Limb (tissue), 2 donors: ENCODE measurements around the gene SLK.

Experiments
- DNase-seq, 2 donors: peaks; one replicate each; pipeline ENCODE4 v3.0.0-alpha.2; 2016; ENCODE audit errors: extremely low spot score in 2 of 2

The SLK gene

DNA sequence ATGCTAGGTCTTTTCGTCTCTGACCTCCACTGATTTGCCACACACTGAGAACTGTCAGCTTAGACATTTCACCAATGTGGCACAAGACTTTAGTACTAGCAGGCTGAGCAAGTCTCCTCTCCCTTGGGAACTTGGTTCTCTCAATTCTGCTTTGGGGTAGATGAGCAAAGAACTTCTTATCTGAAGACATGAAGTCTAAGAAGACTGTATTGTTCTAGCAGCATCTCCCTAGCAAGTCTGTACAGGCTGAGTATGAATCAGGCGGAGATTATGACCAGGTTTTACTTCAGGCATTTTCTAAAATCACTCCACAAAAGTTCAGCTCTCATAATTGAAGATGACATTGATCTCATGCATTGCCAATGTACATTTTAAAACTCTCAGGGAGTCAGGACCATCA, 25.1 kb upstream of the SLK start:
- no peak for DNase-seq

DNA sequence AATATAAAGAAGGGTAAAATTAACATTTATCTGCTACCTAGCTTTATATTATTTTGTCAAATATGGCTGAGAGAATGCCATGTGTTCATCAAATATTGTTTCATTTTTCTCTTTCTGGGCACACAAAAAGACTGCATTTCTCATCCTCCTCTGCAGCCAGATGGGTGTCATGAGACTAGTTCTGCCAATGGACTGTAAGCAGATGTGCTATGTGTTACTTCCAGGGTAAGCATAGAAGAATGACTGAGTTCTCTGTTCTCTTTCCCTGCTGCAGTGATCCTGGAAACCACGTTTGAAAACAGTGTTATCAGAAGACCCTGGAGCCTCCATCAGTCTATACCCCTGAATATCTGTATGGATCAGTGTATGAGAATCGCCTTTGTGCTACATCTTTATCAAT, 24.1 kb upstream of the SLK start:
- DNase-seq: no peak

DNA sequence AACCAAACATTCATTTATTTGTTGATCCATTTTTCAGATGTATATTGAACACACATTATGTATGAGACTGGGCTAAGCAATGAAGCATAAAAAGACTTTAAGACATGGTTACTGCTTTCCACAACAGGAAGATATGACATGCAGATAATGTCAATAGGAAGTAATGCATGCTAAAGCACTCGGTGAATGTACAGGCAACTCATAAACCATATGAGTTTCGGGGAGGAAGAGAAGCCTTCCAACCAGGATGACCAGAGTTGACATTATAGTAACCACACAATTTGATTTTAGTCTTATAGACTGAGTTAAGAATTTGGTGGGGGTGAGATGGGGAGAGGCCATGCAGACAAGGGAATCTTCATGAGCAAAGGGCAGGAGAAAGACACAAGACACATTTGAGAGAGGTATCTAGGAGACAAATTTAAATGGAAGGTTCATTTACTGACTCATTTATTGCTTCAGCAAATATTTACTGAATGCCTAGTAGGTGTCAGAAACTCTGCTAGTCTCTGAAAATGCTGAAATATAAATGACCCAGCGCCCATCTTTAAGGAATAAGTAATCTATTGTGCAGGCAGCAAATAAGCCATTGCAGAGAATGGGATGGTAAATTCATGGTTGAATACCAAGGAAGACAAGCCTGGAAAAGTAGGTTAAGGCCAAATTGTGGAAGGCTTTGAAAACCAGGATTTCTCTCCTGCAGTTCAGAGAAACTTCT, 19.0 kb upstream of the SLK start:
- no peak for DNase-seq

DNA sequence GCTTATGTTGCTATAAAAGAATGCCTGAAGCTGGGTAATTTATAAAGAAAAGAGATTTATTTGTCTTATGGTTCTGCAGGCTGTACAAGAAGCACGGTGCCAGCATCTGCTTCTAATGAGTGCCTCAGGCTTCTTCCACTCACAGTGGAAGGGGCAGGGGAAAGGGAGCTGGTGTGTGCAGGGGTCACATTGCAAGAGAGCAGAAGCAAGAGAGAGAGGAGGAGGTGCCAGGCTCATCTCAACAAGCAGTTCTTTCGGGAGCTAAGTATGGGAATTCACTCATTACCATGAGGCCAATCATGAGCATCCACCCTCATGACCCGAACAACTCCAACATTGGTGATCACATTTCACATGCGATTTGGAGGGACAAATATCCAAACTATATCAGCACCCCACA, 17.2 kb upstream of the SLK start:
- no peak for DNase-seq

DNA sequence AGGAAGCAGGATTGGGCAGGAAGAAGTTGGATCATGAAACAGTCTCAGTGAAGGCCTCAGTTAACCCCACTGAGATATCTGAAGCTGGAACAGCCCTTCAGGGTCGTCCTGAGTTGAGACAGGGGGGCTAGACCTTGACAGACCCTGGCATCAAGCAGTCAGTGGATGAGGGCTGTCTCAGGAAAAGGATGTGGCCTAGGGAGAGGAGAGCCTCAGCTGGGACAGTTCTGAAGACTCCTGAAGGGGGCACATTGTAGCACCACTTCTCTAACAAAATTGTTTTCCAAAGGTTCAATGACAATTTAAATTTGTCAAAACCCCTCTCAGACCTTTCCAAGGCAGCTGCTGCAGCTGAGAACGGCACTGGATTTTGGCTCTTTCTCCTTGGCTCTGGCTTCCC, 15.8 kb upstream of the SLK start:
- no peak for DNase-seq

DNA sequence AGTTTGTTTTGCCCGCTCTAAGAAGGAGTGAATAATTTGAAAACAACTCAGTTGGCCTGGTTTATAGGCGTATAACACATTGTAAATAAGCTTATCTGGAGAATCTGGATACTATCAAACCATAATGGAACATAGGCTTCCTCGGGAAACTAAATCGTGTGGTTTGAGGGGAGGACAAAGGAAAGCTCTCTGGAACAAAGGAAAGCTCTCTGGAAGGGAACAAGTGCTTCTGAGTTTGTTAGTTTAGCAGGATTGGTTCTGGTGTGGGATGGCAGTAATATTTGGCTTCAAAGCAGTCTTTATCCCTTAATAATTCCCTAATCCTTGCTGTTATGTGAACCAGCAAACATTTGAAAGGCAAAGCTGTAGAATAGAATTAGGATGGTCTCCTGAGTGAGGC, 15.0 kb upstream of the SLK start:
- no peak for DNase-seq

DNA sequence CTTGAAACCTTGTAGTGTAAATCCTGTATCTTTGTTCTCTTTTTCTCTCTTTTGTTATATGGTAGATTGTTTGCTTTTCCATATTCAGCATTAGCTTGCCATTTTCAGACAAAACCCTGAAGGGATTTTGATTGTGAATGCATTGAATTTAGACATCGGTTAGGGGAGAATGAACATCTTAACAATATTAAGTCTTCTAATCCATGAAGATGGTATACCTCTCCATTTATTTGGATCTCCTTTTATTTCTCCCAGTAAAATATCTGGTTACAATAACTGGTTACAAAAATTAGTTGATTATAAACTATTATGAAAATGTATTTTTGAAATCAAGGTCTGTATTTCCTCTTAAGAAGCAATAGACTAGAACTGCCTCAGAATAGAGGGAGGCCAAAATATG, 12.4 kb upstream of the SLK start:
- no peak for DNase-seq

DNA sequence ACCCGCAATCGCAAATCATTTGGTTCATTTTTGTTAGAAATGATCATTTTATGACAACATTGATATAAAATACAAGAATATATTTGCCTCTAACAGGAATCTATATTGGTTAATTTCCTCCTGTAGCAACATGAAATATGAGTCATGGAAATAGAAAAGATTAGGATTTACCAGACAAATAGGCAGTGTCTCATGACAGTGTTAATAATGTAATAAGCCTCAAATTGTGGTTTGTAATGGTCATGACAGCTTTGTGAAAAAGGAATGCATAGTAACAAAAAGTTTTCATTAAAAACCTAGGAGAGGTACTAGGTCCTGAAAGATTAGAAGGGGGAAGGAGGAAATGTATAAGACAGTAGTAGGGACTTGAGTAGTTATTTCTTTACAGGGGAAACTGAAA, 7.9 kb upstream of the SLK start:
- no peak for DNase-seq

DNA sequence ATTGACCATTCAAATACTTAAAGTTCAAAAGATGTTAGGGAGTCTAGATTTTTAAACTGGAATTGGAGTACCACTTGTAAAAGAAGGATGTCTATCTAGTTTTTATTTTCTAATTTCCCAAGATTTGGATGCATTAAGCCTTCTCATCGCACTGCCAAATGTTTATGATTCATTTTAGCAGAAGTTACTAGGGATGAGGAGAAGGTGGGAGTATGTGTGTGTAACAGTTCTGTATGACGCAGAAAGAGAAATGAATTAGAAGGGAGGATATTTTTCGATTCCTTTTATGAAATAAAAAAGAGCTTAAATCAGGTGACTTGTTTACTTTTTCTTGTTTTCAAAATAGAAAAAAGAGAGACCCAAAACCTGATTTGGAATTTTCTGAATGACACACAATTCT, 6.8 kb upstream of the SLK start:
- no peak for DNase-seq

DNA sequence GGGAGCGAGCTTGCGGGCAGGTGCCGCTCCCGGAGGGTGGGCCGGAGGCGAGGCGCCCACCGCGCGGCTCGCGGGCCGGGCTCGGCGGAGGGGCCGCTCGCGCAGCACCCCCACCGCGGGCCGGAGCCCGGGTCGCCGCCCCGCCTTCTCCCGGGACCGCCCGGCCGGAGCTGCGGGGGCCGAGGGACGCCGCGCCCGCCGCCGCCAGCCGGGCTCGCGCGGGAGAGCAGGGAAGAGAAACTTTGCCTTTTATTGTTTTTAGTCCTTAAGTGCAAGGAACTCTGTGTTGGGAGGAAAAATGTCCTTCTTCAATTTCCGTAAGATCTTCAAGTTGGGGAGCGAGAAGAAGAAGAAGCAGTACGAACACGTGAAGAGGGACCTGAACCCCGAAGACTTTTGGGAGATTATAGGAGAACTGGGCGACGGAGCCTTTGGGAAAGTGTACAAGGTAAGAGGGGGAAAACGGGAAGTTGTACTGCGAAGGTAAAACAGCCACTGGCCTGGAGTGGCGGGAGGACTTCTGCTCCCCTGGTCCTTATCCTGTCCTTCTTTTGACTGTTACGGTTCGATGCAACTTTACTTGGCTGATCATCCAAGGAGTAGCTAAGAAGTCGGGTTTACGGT, 620 bp downstream of the SLK start:
- peak; percentile 24 to 57 for DNase-seq

DNA sequence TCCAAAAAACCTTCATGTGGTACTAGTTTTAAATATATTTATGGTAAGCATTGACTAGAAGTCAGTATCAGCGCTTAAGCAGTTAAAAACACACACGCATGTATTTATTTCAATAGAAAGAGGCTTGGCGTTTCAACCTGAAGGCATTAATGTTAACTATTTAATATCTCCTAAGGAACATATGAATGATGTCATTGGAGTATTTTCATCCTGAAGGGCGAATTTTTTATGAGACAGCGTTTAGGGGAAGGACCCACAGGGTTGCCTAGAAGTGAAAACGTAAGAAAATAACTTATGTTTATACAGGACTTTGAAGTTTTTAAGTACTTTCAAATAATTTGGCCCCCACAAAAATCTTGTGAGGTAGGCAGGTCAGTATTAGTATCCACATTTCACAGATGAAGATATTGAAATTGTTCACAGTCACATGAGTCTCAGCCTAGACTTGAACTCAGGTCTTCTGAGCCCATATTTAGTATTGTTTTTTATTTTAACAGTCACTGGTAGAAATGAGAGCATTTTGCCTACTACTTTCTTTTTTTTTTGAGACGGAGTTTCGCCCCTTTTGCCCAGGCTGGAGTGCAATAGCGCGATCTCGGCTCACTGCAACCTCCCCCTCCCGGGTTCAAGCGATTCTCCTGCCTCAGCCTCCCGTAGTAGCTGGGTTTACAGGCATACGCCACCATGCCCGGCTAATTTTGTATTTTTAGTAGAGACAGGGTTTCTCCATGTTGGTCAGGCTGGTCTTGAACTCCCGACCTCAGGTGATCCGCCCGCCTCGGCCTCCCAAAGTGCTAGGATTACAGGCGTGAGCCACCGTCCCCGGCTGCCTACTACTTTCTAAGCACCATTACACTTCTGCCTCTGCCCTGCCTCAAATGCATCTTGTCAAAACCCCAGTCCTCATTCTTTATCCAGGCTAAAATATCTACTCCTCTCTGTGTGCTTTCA, 1.8 kb downstream of the SLK start:
- peak in 1 of 2 donors; percentile 16 for DNase-seq

DNA sequence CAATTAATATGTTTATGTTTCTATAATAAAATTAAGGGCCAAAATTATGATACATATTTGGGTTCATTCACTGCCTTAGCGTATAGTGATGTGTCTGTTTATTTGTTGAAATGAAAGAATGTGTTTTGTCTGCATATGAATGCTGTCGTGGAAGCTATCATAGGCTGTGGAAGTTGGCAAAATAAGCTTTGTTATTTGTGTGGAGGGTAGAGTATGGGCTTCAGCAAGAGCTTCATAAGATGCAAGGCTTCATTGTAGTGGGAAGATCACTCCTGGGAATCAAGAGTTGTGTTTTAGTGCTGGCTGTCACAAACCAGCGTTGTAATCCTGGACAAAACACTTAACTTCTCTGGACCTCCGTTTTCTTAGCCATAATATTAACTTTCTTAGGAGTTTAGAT, 2.5 kb downstream of the SLK start:
- no peak for DNase-seq

DNA sequence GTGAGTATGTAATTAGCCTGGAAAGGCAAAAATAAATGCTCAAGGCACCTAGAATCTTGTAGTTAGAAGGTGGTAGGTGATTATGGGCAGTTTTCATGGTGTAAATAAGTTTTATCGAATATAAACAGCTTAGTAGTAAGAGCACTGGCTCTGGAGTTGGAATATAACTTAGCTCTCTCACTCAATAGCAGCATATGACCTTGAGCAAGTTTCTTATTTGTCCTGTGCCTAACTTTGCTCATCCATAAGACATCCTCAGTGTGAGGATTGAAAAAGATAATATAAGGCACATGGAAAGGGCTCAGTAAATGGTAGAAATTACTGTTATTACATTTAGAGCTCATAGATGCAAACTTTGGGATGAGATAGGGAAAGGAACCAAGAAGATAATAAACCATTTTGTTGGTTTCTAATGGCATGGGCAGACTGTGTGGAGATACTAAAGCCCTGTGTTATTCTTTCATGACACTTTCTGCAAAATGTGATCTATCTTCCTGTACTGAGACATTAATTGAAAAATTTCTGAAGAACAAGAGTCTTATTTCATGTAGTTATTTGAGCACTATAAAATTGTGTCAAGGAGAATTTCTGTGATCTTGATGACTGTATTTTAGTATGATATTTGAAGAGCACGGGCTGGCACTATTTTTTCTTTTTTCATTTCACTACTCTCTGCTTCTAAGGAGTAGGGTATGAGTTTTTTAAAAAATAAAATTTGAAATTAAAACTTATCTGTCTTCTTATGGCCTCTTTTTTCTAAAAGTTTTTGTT, 3.1 kb downstream of the SLK start:
- no peak for DNase-seq

DNA sequence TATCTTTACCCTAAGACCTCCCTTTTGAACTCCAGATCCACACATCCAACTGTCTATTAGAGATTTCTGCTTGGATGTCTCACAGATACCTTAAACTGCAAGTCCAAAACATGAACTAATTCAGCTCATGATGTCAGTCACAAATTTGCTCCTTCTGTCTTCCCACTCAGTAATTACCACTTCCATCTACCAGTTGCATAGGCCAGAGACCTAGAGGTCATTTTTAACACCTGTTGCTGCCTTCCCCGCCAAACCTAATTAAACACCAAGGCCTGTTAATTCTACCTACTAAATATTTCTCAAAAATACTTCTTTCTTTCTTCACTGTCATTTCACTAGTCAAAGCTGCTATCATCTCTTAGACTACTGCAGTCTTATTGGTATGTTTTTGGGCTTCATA, 8.2 kb downstream of the SLK start:
- DNase-seq: no peak

DNA sequence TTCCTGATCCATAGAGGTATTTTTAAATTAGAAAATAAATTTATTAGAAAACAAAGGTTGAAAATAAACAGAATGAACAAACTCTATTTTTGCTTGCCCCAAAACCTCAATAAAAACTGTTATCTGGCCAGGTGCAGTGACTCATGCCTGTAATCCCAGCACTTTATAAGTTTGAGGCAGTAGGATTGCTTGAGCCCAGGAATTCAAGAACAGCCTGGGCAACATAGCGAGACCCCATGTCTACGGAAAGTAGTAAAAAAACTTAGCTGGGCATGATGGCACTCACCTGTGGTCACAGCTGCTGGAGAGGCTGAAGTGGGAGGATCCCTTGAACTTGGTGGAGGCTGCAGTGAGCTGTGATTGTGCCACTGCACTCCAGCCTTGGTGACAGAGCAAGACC, 10.3 kb downstream of the SLK start:
- no peak for DNase-seq

DNA sequence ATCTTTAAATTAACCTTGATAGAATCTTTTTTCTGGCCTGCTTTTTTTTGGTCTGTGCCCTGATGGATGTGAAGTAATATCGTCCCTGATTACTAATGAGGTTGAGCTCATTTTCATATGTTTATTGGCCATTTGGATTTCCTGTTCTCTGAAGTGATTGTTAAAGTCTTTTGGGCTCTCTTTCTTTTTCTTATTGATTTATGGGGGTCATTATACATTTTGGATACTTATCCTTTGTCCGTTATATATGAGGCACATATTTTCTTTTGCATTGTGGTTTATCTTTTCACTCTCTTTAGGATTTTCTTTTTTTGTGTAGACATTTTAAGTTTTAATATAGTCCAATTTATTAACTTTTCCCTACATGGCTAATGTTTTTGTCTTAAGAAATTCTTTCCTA, 12.6 kb downstream of the SLK start:
- DNase-seq: no peak

DNA sequence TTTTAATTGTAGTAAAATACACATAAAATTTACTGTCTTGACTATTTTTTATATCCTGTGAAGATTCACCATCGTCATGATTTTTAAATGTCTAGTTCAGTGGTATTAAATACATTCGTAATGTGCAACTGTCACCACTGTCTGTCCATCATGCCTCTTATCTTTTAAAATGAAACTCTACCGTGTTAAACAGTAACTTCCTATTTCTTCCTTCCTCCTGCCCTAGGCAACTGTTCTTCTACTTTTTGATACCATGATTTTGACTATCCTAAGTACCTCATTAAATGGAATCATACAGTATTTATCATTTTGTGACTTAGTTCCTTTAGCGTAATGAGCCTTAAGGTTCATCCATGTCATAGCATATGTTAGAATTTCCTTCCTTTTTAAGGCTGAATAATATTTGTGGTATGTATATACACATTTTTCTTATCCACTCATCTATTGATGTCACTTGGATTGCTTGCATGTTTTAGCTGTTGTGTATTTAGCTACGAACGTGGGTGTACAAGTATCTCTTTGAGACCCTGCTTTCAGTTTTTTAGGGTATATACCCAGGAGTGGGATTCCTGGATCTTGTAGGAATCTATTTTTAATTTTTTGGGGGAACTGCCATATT, 13.5 kb downstream of the SLK start:
- DNase-seq: no peak

DNA sequence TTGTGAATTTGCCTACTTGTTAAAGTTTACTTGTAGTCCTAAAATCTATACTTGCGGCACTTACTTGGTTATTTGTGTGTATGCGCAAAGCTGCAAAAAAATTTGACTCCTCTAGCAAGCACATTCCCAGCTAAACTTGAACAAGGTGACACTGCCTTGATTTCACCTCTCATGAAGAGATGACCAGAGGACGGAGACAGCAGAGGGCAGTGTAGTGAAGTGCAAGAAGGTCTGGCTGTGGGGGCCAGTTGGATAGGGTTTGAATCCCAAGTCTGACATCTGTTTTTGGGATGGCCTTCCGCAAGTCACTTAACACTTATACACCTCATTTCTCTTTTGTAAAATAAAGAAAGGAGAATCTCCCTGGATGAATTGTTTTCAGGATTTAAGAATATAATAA, 15.7 kb downstream of the SLK start:
- no peak for DNase-seq

DNA sequence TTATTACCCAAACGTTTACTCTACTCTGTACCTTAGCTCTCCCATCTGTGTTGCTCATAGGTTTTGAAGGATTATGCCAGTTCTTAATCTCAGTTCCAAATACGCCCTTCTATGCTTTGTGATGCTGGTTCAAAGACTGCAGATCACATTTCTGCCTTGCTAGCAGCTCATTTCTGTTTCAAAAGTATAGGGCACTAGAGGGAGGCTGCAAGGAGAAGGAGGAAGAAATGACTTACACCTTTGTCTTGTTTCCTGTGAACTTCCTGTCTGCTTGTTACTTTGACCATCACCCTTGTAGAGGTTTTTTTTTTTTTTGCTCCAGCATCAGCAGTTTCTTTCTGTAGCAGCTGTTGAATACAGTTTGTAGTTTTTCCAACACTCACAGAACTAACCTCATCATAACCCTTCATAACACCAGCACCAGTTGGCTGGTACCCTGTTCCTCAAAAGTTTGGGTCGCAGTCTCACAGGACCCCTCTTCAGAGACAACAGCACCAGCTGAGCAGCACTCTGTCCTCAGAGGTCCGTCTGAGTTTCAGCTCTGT, 16.5 kb downstream of the SLK start:
- no peak for DNase-seq

DNA sequence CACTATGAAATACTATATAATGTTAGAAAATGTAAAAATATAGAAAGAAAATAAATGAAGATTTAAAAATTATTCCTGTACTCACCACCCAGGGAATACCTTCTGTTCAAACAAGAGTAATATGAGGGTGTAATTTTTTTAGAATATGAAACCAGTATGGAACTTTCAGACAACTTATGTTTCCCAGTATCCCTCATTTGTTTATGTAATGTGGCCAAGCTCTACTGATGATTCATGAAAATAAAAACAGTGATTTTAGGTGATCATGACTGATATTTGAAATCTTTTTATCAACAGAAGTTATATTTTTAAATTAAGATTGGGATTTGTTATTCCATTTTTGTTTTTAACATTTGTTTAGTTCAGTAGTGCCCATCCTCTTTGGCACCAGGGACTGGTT, 18.8 kb downstream of the SLK start:
- DNase-seq: no peak

DNA sequence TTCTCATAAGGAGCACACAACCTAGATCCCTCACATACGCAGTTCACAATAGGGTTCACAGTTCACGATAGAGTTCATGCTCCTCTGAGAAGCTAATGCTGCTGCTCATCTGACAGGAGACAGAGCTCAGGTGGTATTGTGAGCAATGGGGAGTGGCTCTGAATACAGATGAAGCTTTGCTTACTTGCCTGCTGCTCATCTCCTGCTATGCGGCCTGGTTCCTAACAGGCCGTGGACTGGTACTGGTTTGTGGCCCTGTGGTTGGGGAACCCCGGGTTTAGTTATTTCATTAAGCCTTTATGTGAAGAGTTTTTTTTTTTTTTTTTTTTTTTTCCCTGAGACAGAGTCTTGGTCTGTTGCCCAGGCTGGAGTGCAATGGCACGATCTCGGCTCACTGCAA, 19.4 kb downstream of the SLK start:
- DNase-seq: no peak
